HCT116 (cell line): ENCODE data around the gene POLR1D.

Experiments used
- CTCF ChIP-seq, 3 experiments: fragments of 200-600 bp in 1 of 3; sonication (generic) in 1 of 3; IDR thresholded peaks in 2 of 3; conservative IDR thresholded peaks in 1 of 3; 2 replicates each; pipeline ENCODE4 v1.5.1; 2012 to 2017; ENCODE audit warnings: low read depth in 2 of 3, low read length in 2 of 3, antibody characterized with exemption in 1 of 3, borderline replicate concordance in 1 of 3, control low read depth in 1 of 3, mild to moderate bottlenecking in 1 of 3, mixed read lengths in 1 of 3, mixed run types in 1 of 3, moderate library complexity in 1 of 3; ENCODE audit not compliant: insufficient read depth in 1 of 3
- EZH2 ChIP-seq: fragments of 200-600 bp; sonication (generic); IDR thresholded peaks from 2 replicates; pipeline ENCODE4 v1.6.1; 2017; ENCODE audit warnings: antibody characterized with exemption, mixed run types
- POLR2AphosphoS5 ChIP-seq: IDR thresholded peaks from 2 replicates; pipeline ENCODE4 v1.6.1; 2011; ENCODE audit warnings: mild to moderate bottlenecking, low read depth, low read length, moderate library complexity
- SIN3A ChIP-seq: IDR thresholded peaks from 2 replicates; pipeline ENCODE4 v1.6.1; 2012; ENCODE audit warnings: low read depth
- YY1 ChIP-seq: IDR thresholded peaks from 2 replicates; pipeline ENCODE4 v1.6.1; 2011; ENCODE audit warnings: low read length, low read depth, moderate library complexity, mild to moderate bottlenecking; ENCODE audit not compliant: insufficient replicate concordance; ENCODE audit errors: extremely low read depth
- ZFX ChIP-seq: fragments of 450-650 bp; IDR thresholded peaks from 2 replicates; pipeline ENCODE4 v1.6.1; 2017
- ZNF274 ChIP-seq: fragments of 200-500 bp; sonication (Bioruptor generic); IDR thresholded peaks from 2 replicates; pipeline ENCODE4 v1.6.1; 2014; ENCODE audit warnings: mild to moderate bottlenecking, low read depth, low read length, inconsistent platforms
- TF ChIP-seq, protein P1 (sequence below): IDR thresholded peaks from 2 replicates; pipeline ENCODE4 v1.6.1; 2012

GRCh38 chr13:27599096-27599495 is 22.6 kb upstream of the POLR1D start:
- TF ChIP-seq SIN3A (no peak), POLR2AphosphoS5 (no peak), ZFX (no peak), CTCF (IDR thresholded peaks at IDR 0.05 in 2 of 3, conservative IDR thresholded peaks at IDR 0.05 in 1 of 3; ENCODE audit: borderline replicate concordance in 1 of 3, insufficient read depth in 1 of 3, low read depth in 2 of 3, low read length in 2 of 3) (no peak), EZH2 (no peak), YY1 (no peak), ZNF274 (no peak)
- TF ChIP-seq, protein P1, sequence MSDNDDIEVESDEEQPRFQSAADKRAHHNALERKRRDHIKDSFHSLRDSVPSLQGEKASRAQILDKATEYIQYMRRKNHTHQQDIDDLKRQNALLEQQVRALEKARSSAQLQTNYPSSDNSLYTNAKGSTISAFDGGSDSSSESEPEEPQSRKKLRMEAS: no peak
